IPS-20b (cell line): ENCODE data around the gene COTL1.

Experiments
- H3K27ac ChIP-seq: one replicate; pipeline ENCODE4 v1.5.1; 2013; ENCODE audit warnings: low read length
- H3K27me3 ChIP-seq: 2 replicates; pipeline ENCODE4 v1.6.1; 2013; ENCODE audit warnings: mild to moderate bottlenecking, low read length, inconsistent platforms; ENCODE audit not compliant: insufficient read depth
- H3K36me3 ChIP-seq: 2 replicates; pipeline ENCODE4 v1.6.1; 2013; ENCODE audit warnings: low read depth, mild to moderate bottlenecking, inconsistent platforms, low read length, moderate library complexity; ENCODE audit not compliant: insufficient read depth
- H3K4me1 ChIP-seq: 2 replicates; pipeline ENCODE4 v1.6.1; 2013; ENCODE audit warnings: mild to moderate bottlenecking, control low read depth, inconsistent platforms, low read length, moderate library complexity; ENCODE audit not compliant: insufficient read depth
- H3K4me3 ChIP-seq: 2 replicates; pipeline ENCODE4 v1.5.1; 2013; ENCODE audit warnings: mild to moderate bottlenecking, low read length, inconsistent platforms
- H3K9ac ChIP-seq: 2 replicates; pipeline ENCODE4 v1.6.1; 2013; ENCODE audit warnings: low read depth, mild to moderate bottlenecking, inconsistent platforms, low read length, moderate library complexity
- H3K9me3 ChIP-seq: 2 replicates; pipeline ENCODE4 v1.6.1; 2013; ENCODE audit warnings: mild to moderate bottlenecking, low read depth, low read length, inconsistent platforms; ENCODE audit not compliant: insufficient read depth

Gene COTL1

GRCh38 chr16:84610376-84610775 lies 7.5 kb downstream of the COTL1 start:
- Histone ChIP-seq H3K27ac (no peak overlapping the region), H3K36me3 (peaks cover 28% of the 10 kb centered on the region)

GRCh38 chr16:84609563-84610177 lies 8.2 kb downstream of the COTL1 start:
- Histone ChIP-seq H3K27ac (no peak overlapping the region), H3K4me3 (no peak overlapping the region), H3K27me3 (no peaks in the 10 kb centered on the region), H3K9me3 (peaks cover 4% of the 10 kb centered on the region; the same call in 1 of the 2 replicates), H3K4me1 (peaks cover 10% of the 10 kb centered on the region), H3K36me3 (peaks cover 22% of the 10 kb centered on the region), H3K9ac (no peak overlapping the region)

More at GRCh38 chr16:84610376-84610775, 7.5 kb downstream of the COTL1 start:
- H3K4me3 ChIP-seq = no peak overlapping the region
- peaks cover 9% of the 10 kb centered on the region; the same call in 1 of the 2 replicates for H3K4me1 ChIP-seq
- H3K9me3 ChIP-seq = peaks cover 3% of the 10 kb centered on the region; the same call in 1 of the 2 replicates
- H3K9ac ChIP-seq = no peak overlapping the region
- H3K27me3 ChIP-seq = no peaks in the 10 kb centered on the region

- Histone ChIP-seq H3K9ac (no peak overlapping the region), H3K36me3 (peaks cover 14% of the 10 kb centered on the region), H3K27ac (no peak overlapping the region), H3K9me3 (peaks cover 4% of the 10 kb centered on the region; the same call in 1 of the 2 replicates), H3K4me3 (no peak overlapping the region), H3K4me1 (peaks cover 16% of the 10 kb centered on the region), H3K27me3 (no peaks in the 10 kb centered on the region)
Observed at GRCh38 chr16:84608282-84608681, 9.6 kb downstream of the COTL1 start.

GRCh38 chr16:84607694-84608093 lies 10.2 kb downstream of the COTL1 start:
- Histone ChIP-seq H3K9me3 (peaks cover 4% of the 10 kb centered on the region; the same call in 1 of the 2 replicates), H3K27ac (no peak overlapping the region), H3K9ac (no peak overlapping the region), H3K36me3 (peaks cover 14% of the 10 kb centered on the region), H3K27me3 (no peaks in the 10 kb centered on the region), H3K4me3 (no peak overlapping the region), H3K4me1 (peaks cover 17% of the 10 kb centered on the region)

- peaks cover 14% of the 10 kb centered on the region for H3K36me3 ChIP-seq
- H3K27ac ChIP-seq = no peak overlapping the region
- peaks cover 17% of the 10 kb centered on the region for H3K4me1 ChIP-seq
- H3K4me3 ChIP-seq = no peak overlapping the region
- peaks cover 4% of the 10 kb centered on the region; the same call in 1 of the 2 replicates for H3K9me3 ChIP-seq
- no peak overlapping the region for H3K9ac ChIP-seq
- no peaks in the 10 kb centered on the region for H3K27me3 ChIP-seq
Observed at GRCh38 chr16:84607061-84607460, 10.8 kb downstream of the COTL1 start.

- Histone ChIP-seq H3K36me3 (peaks cover 12% of the 10 kb centered on the region), H3K9ac (no peak overlapping the region), H3K9me3 (peaks cover 4% of the 10 kb centered on the region; the same call in 1 of the 2 replicates), H3K4me1 (peaks cover 21% of the 10 kb centered on the region), H3K27me3 (no peaks in the 10 kb centered on the region), H3K27ac (no peak overlapping the region), H3K4me3 (no peak overlapping the region)
Observed at GRCh38 chr16:84606081-84606875, 11.6 kb downstream of the COTL1 start.

GRCh38 chr16:84605339-84605848 lies 12.5 kb downstream of the COTL1 start:
- Histone ChIP-seq H3K27ac (no peak overlapping the region), H3K36me3 (peaks cover 10% of the 10 kb centered on the region), H3K27me3 (no peaks in the 10 kb centered on the region), H3K9ac (peak overlapping the region; percentile 33; the same call in 1 of the 2 replicates), H3K9me3 (peaks cover 4% of the 10 kb centered on the region; the same call in 1 of the 2 replicates), H3K4me1 (peaks cover 29% of the 10 kb centered on the region), H3K4me3 (no peak overlapping the region)

GRCh38 chr16:84604477-84605013 lies 13.3 kb downstream of the COTL1 start:
- peak overlapping the region; percentile 33; the same call in 1 of the 2 replicates for H3K9ac ChIP-seq
- no peaks in the 10 kb centered on the region for H3K27me3 ChIP-seq
- H3K4me1 ChIP-seq = peaks cover 34% of the 10 kb centered on the region
- H3K9me3 ChIP-seq = peaks cover 4% of the 10 kb centered on the region; the same call in 1 of the 2 replicates
- peaks cover 10% of the 10 kb centered on the region for H3K36me3 ChIP-seq
- no peak overlapping the region for H3K4me3 ChIP-seq
- peak overlapping the region; percentile 48 for H3K27ac ChIP-seq

- Histone ChIP-seq H3K27ac (no peak overlapping the region), H3K27me3 (no peaks in the 10 kb centered on the region; the same call in 1 of the 2 replicates), H3K9ac (no peak overlapping the region), H3K36me3 (peaks cover 10% of the 10 kb centered on the region), H3K4me1 (peaks cover 39% of the 10 kb centered on the region), H3K9me3 (peaks cover 4% of the 10 kb centered on the region; the same call in 1 of the 2 replicates), H3K4me3 (no peak overlapping the region)
Observed at GRCh38 chr16:84603940-84604339, 13.9 kb downstream of the COTL1 start.

GRCh38 chr16:84603140-84603816 lies 14.6 kb downstream of the COTL1 start:
- Histone ChIP-seq H3K9me3 (peaks cover 4% of the 10 kb centered on the region; the same call in 1 of the 2 replicates), H3K27me3 (no peaks in the 10 kb centered on the region; the same call in 1 of the 2 replicates), H3K36me3 (peaks cover 10% of the 10 kb centered on the region), H3K27ac (no peak overlapping the region), H3K9ac (no peak overlapping the region), H3K4me1 (peaks cover 40% of the 10 kb centered on the region), H3K4me3 (no peak overlapping the region)
